Type B pancreatic cell (in vitro differentiated cells): Measurements from ENCODE around the gene LIPN. TPM values are rescaled to one million over a fixed set of nuclear protein-coding genes. Genes with fewer than 3 reads are reported as not detected.

Source experiments
- DNase-seq: peaks from one replicate; pipeline ENCODE4 v3.0.0; 2021; ENCODE audit warnings: mixed read lengths; ENCODE audit not compliant: unreplicated experiment; ENCODE audit errors: extremely low spot score
- H3K27ac Mint-ChIP-seq: 2 replicates; pipeline ENCODE4 v1.8.0; 2021; ENCODE audit warnings: mild to moderate bottlenecking, mixed read lengths
- H3K27me3 Mint-ChIP-seq: 2 replicates; pipeline ENCODE4 v1.8.0; 2021; ENCODE audit warnings: mixed read lengths
- H3K36me3 Mint-ChIP-seq: 2 replicates; pipeline ENCODE4 v1.8.0; 2021; ENCODE audit warnings: mixed read lengths
- H3K4me1 Mint-ChIP-seq: one replicate; pipeline ENCODE4 v1.8.0; 2021; ENCODE audit warnings: mixed read lengths; ENCODE audit not compliant: unreplicated experiment
- H3K4me3 Mint-ChIP-seq: 2 replicates; pipeline ENCODE4 v1.8.0; 2021; ENCODE audit warnings: mild to moderate bottlenecking, mixed read lengths
- H3K9me3 Mint-ChIP-seq: 2 replicates; pipeline ENCODE4 v1.8.0; 2021; ENCODE audit warnings: mixed read lengths
- total RNA-seq: library from RNA; stranded (reverse); gene quantifications from 2 replicates; pipeline ENCODE4 v1.2.1, GENCODE V29; 2021; ENCODE audit warnings: low replicate concordance
- TF ChIP-seq, protein P1 (sequence below): fragments of 200-600 bp; sonication (generic); conservative IDR thresholded peaks from 2 replicates; pipeline ENCODE4 v1.5.0; 2021; ENCODE audit warnings: antibody characterized with exemption, mild to moderate bottlenecking

The LIPN gene
- total RNA-seq, 1 donor from 2014 or later = 0.24 TPM

DNA sequence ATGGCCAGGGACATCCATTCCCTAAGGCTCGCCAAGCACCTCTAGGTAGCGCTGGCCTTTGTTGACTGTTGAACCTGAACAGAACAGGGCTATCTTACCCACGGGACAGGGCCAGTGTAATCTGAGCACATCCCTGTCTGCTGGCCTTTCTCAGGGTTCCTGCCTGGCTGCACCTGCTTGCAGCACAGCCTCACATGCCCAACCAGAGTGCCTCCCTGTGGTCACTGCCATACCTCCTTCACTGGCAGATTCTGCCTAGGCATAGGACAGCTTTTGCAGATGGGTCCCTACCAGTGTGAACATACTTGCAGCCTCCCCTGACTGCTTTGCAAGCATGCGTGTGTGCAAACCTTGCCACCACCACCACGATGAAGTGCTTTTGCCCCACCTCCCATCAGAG lies 15.8 kb upstream of the LIPN start:
- Mint-ChIP-seq H3K4me1 (no peaks in the 10 kb centered on the region), H3K9me3 (no peaks in the 10 kb centered on the region), H3K27ac (no peak overlapping the region), H3K4me3 (no peak overlapping the region), H3K27me3 (no peaks in the 10 kb centered on the region), H3K36me3 (no peaks in the 10 kb centered on the region)
- DNase-seq = no peak
- TF ChIP-seq, protein P1, sequence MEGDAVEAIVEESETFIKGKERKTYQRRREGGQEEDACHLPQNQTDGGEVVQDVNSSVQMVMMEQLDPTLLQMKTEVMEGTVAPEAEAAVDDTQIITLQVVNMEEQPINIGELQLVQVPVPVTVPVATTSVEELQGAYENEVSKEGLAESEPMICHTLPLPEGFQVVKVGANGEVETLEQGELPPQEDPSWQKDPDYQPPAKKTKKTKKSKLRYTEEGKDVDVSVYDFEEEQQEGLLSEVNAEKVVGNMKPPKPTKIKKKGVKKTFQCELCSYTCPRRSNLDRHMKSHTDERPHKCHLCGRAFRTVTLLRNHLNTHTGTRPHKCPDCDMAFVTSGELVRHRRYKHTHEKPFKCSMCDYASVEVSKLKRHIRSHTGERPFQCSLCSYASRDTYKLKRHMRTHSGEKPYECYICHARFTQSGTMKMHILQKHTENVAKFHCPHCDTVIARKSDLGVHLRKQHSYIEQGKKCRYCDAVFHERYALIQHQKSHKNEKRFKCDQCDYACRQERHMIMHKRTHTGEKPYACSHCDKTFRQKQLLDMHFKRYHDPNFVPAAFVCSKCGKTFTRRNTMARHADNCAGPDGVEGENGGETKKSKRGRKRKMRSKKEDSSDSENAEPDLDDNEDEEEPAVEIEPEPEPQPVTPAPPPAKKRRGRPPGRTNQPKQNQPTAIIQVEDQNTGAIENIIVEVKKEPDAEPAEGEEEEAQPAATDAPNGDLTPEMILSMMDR = no peak

DNA sequence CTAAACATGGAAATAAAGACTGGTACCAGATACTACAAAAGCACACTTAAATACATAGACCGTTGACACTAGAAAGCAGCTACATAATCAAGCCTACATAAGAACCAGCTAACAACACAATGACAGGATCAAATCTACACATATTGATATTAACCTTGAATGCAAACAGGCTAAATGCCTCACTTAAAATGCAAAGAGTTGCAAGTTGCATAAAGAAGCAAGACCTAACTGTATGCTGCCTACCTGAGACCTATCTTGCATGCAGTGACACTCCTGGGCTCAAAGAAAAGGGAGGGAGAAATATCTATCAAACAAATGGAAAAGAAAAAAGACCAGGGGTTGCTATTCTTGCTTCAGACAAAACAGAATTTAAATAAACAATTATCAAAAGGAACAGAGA lies 14.2 kb upstream of the LIPN start:
- Mint-ChIP-seq H3K4me1 (no peaks in the 10 kb centered on the region), H3K27ac (no peak overlapping the region)
- TF ChIP-seq, protein P1 = no peak

DNA sequence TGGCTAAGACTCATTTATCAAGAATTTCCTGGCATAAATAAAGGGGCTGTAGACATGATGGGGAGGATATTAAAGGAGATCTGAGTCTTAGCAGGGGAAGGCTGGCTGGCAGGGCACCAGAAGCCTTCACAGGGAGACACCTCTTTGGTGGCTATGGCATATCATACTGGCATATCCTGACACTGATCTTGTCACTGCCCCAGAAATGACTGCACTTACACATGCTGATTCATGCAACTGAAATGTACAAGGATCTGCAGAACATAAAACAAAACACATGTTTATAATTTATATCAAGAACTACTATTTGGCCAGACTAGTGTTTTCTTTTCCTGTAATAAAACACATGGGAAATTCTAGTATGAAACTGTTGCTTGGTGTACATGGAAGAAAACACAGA lies 5.5 kb upstream of the LIPN start:
- no peak for DNase-seq
- H3K27me3 Mint-ChIP-seq = no peaks in the 10 kb centered on the region
- H3K4me1 Mint-ChIP-seq = no peaks in the 10 kb centered on the region
- H3K36me3 Mint-ChIP-seq = no peaks in the 10 kb centered on the region
- TF ChIP-seq, protein P1 = no peak
- H3K9me3 Mint-ChIP-seq = peaks cover 4% of the 10 kb centered on the region
- H3K27ac Mint-ChIP-seq = no peak overlapping the region
- no peak overlapping the region for H3K4me3 Mint-ChIP-seq

More for the DNA sequence above, 14.2 kb upstream of the LIPN start:
- no peak overlapping the region for H3K4me3 Mint-ChIP-seq
- no peak for DNase-seq
- H3K36me3 Mint-ChIP-seq = no peaks in the 10 kb centered on the region
- no peaks in the 10 kb centered on the region for H3K9me3 Mint-ChIP-seq
- no peaks in the 10 kb centered on the region for H3K27me3 Mint-ChIP-seq

DNA sequence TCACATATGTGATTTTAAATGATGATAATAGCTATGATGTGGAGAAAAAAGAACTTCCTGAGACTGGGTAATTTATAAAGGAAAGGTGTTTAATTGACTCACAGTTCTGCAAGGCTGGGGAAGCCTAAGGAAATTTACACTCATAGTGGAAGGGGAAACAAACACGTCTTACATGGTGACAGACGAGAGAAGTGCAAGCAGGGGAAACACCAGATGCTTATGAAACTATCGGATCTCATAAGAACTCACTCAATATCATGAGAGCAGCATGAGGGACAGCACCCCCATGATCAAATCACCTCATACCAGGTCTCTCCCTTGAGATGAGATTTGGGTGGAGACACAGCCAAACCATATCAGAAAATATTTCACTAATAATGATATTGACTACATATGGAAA lies 4.1 kb upstream of the LIPN start:
- no peak for DNase-seq
- Mint-ChIP-seq H3K9me3 (peaks cover 10% of the 10 kb centered on the region), H3K4me3 (no peak overlapping the region), H3K27ac (no peak overlapping the region), H3K4me1 (no peaks in the 10 kb centered on the region), H3K27me3 (no peaks in the 10 kb centered on the region), H3K36me3 (no peaks in the 10 kb centered on the region)
- TF ChIP-seq, protein P1 = no peak

DNA sequence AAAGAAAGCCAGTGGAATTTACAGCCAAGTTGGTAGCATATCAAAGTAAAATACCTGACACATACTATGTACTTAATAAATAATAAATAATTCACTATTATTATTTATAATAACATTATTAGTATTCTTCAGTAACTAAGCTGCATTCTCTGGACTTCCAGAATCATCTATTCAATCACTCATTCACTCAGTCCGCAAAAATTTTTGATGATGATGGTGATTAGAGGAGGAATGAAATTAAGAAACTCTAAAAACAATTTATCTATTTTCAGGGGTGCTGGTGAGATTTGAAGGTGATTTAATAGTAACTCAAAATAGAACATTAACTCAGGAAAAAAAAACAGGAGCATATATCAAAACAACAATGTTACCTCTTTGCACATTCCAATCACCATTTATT lies 3.2 kb upstream of the LIPN start:
- TF ChIP-seq, protein P1 = no peak
- H3K27me3 Mint-ChIP-seq = no peaks in the 10 kb centered on the region
- DNase-seq = no peak
- no peaks in the 10 kb centered on the region for H3K4me1 Mint-ChIP-seq
- peaks cover 10% of the 10 kb centered on the region for H3K9me3 Mint-ChIP-seq
- H3K4me3 Mint-ChIP-seq = no peak overlapping the region
- H3K36me3 Mint-ChIP-seq = no peaks in the 10 kb centered on the region
- no peak overlapping the region for H3K27ac Mint-ChIP-seq

DNA sequence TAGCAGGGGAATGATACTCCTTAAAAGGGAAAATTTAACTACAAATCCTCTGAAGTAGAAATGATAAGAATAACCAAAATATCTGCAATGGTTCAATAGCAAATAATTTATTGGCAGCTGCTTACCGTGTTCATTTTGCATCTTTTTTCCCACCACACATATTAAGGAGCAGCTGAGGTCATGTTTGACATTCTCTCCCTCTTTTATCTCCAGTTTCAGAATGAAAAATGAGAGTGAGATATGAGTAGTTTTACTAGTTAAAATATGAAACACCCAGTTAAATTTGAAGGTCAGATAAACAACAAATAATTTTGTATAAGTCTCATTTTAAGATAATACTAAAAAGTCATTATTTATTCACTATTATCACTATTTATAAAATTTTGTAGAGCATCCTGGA lies 3.1 kb downstream of the LIPN start:
- Mint-ChIP-seq H3K27ac (no peak overlapping the region), H3K9me3 (peaks cover 10% of the 10 kb centered on the region), H3K4me3 (no peak overlapping the region), H3K27me3 (no peaks in the 10 kb centered on the region), H3K36me3 (no peaks in the 10 kb centered on the region), H3K4me1 (peaks cover 7% of the 10 kb centered on the region)
- TF ChIP-seq, protein P1 = no peak
- no peak for DNase-seq
